ENCODE measurements around the gene PLEKHG2.
"Not testable (repeated sequence)": the region's sequence is repeated elsewhere in the genome, so short reads cannot be mapped to it uniquely, and the experiment has no call there.

Gene PLEKHG2

GRCh38 chr19:39412100-39412866 lies at the start of gene PLEKHG2:
PLEKHG2 (plus strand) TSS chr19:39412669; CDS start chr19:39414087, 1,418 bp downstream.
- FAIRE-seq: peak; percentile 87

- FAIRE-seq: no peak
Measured at GRCh38 chr19:39362682-39363657, 49.5 kb upstream of the PLEKHG2 start.

- FAIRE-seq: no peak
Measured at GRCh38 chr19:39363901-39364457, 48.5 kb upstream of the PLEKHG2 start.

- FAIRE-seq: no peak
Measured at GRCh38 chr19:39365531-39365930, 46.9 kb upstream of the PLEKHG2 start.

GRCh38 chr19:39369200-39369599 lies 43.3 kb upstream of the PLEKHG2 start:
- FAIRE-seq: no peak

GRCh38 chr19:39370735-39371134 lies 41.7 kb upstream of the PLEKHG2 start:
- no peak for FAIRE-seq

GRCh38 chr19:39372047-39372802 lies 40.2 kb upstream of the PLEKHG2 start:
- no peak for FAIRE-seq

GRCh38 chr19:39372941-39373340 lies 39.5 kb upstream of the PLEKHG2 start:
- no peak for FAIRE-seq

- no peak for FAIRE-seq
Measured at GRCh38 chr19:39375929-39376328, 36.5 kb upstream of the PLEKHG2 start.

GRCh38 chr19:39377373-39378362 lies 34.8 kb upstream of the PLEKHG2 start:
- FAIRE-seq: no peak

- not testable (repeated sequence) for FAIRE-seq
Measured at GRCh38 chr19:39379366-39379765, 33.1 kb upstream of the PLEKHG2 start.

GRCh38 chr19:39379865-39380396 lies 32.5 kb upstream of the PLEKHG2 start:
- no peak for FAIRE-seq

GRCh38 chr19:39380521-39381502 lies 31.7 kb upstream of the PLEKHG2 start:
- FAIRE-seq: no peak

GRCh38 chr19:39381910-39382611 lies 30.4 kb upstream of the PLEKHG2 start:
- no peak for FAIRE-seq

GRCh38 chr19:39382991-39383828 lies 29.3 kb upstream of the PLEKHG2 start:
- FAIRE-seq: no peak

- no peak for FAIRE-seq
Measured at GRCh38 chr19:39384839-39385568, 27.5 kb upstream of the PLEKHG2 start.
